ENCODE data around the gene ABHD17C. TPM values are rescaled to one million over a fixed set of nuclear protein-coding genes. Genes with fewer than 3 reads are reported as not detected.

Gene ABHD17C
- total RNA-seq, 6 experiments from 2014 or later: 2.0 to 5.5 (median 3.0) TPM

GRCh38 chr15:80721476-80721875 is 26.4 kb downstream of the ABHD17C start:
- H3K27ac ChIP-seq: no peak overlapping the region
- no peaks in the 10 kb centered on the region for H3K9me3 ChIP-seq
- intact Hi-C loops (cut with DNase I): no loop called here
- no peaks in the 10 kb centered on the region for H3K36me3 ChIP-seq
- H3K27me3 ChIP-seq: no peaks in the 10 kb centered on the region
- 66% methylated on average over 7 of the region's 7 CpGs for WGBS (ENCODE audit: insufficient coverage, low coverage, low lambda C conversion rate, missing lambda C conversion rate)
- H3K4me3 ChIP-seq: no peak overlapping the region
- DNase-seq: no peak
- no peaks in the 10 kb centered on the region for H3K4me1 ChIP-seq
- no peak for TF ChIP-seq POLR2A (IDR thresholded peaks at IDR 0.05)
- TF ChIP-seq CTCF (IDR thresholded peaks at IDR 0.05): no peak
- ATAC-seq: no peak

DNA sequence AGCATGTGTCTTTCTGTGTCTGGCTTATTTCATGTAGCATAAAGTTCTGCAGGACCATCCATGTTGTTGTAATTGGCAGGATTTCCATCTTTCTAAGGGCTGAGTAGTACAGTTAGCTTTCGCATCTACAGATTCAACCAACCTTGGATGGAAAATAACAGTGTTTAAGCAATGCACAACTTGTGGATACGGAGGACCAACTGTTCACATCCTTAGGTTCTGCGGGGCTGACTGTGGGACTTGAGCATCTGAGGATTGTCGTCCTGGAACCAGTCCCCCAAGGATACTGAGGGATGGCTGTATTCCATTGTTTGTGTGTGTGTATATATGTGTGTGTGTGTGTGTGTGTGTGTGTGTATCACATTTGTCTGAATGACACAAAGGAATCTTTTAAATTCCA is 27.7 kb downstream of the ABHD17C start:
- ATAC-seq: no peak
- TF ChIP-seq CTCF (IDR thresholded peaks at IDR 0.05) (no peak), POLR2A (IDR thresholded peaks at IDR 0.05) (no peak)
- 85% methylated on average over 3 of the region's 4 CpGs for WGBS (ENCODE audit: insufficient coverage, low coverage, low lambda C conversion rate, missing lambda C conversion rate)
- H3K36me3 ChIP-seq: no peaks in the 10 kb centered on the region
- no peak overlapping the region for H3K4me3 ChIP-seq
- intact Hi-C loops (cut with DNase I): no loop called here
- no peaks in the 10 kb centered on the region for H3K9me3 ChIP-seq
- no peak for DNase-seq
- no peaks in the 10 kb centered on the region for H3K4me1 ChIP-seq
- H3K27me3 ChIP-seq: no peaks in the 10 kb centered on the region
- H3K27ac ChIP-seq: no peak overlapping the region

- 94% methylated on average over 4 of the region's 4 CpGs for WGBS (ENCODE audit: insufficient coverage, low coverage, low lambda C conversion rate, missing lambda C conversion rate)
- Histone ChIP-seq H3K4me1 (no peaks in the 10 kb centered on the region), H3K27me3 (no peaks in the 10 kb centered on the region), H3K27ac (no peak overlapping the region), H3K9me3 (no peaks in the 10 kb centered on the region), H3K36me3 (no peaks in the 10 kb centered on the region), H3K4me3 (no peak overlapping the region)
- ATAC-seq (no peak), DNase-seq (no peak)
- no peak for TF ChIP-seq CTCF (IDR thresholded peaks at IDR 0.05)
- TF ChIP-seq POLR2A (IDR thresholded peaks at IDR 0.05): no peak
- intact Hi-C loops (cut with DNase I): no loop called here
Measured at GRCh38 chr15:80727196-80727595, 32.1 kb downstream of the ABHD17C start.

- 89% methylated on average over 3 of the region's 5 CpGs for WGBS (ENCODE audit: insufficient coverage, low coverage, low lambda C conversion rate, missing lambda C conversion rate)
- TF ChIP-seq CTCF (IDR thresholded peaks at IDR 0.05): no peak
- no peak for TF ChIP-seq POLR2A (IDR thresholded peaks at IDR 0.05)
- no peak for DNase-seq
- H3K36me3 ChIP-seq: no peaks in the 10 kb centered on the region
- ATAC-seq: no peak
- H3K4me3 ChIP-seq: no peak overlapping the region
- intact Hi-C loops (cut with DNase I): no loop called here
- no peaks in the 10 kb centered on the region for H3K27me3 ChIP-seq
- no peaks in the 10 kb centered on the region for H3K4me1 ChIP-seq
- no peak overlapping the region for H3K27ac ChIP-seq
- H3K9me3 ChIP-seq: no peaks in the 10 kb centered on the region
Measured at GRCh38 chr15:80727596-80727995, 32.5 kb downstream of the ABHD17C start.

GRCh38 chr15:80730387-80730786 is 35.3 kb downstream of the ABHD17C start:
- H3K4me1 ChIP-seq: no peaks in the 10 kb centered on the region
- no peaks in the 10 kb centered on the region for H3K36me3 ChIP-seq
- DNase-seq (no peak), ATAC-seq (no peak)
- TF ChIP-seq CTCF (IDR thresholded peaks at IDR 0.05): no peak
- no peak for TF ChIP-seq POLR2A (IDR thresholded peaks at IDR 0.05)
- no peak overlapping the region for H3K27ac ChIP-seq
- intact Hi-C loops (cut with DNase I): no loop called here
- H3K9me3 ChIP-seq: no peaks in the 10 kb centered on the region
- H3K27me3 ChIP-seq: no peaks in the 10 kb centered on the region
- 87% methylated on average over 7 of the region's 7 CpGs for WGBS (ENCODE audit: insufficient coverage, low coverage, low lambda C conversion rate, missing lambda C conversion rate)
- no peak overlapping the region for H3K4me3 ChIP-seq

Measured in right lobe of liver (tissue), 6 donors.